ENCODE results near the gene ABCD4. TPM values are rescaled to one million over a fixed set of nuclear protein-coding genes. Genes with fewer than 3 reads are reported as not detected.
A peak's percentile ranks its signal among the peaks of the same experiment; 100 is the strongest.

Gene ABCD4
- 10 to 100 TPM; 66.0 to 80.6 (median 73.3) TPM for total RNA-seq

GRCh38 chr14:74302634-74303569 lies at the start of gene ABCD4:
Gene ABCD4 (minus strand): TSS chr14:74302934. CDS start chr14:74302912, 22 bp downstream.
- TF ChIP-seq EP300 (IDR thresholded peaks at IDR 0.05) (peak; percentile 60 to 77), POLR2A (IDR thresholded peaks at IDR 0.05) (peak in 1 of 2 donors; percentile 41), CTCF (IDR thresholded peaks at IDR 0.05) (peak in 3 of 5 experiments; percentile 40 to 68 (median 50))
- Histone ChIP-seq H3K9me3 (no peaks in the 10 kb centered on the region), H3K36me3 (peaks cover 0 to 14% (median 2%) of the 10 kb centered on the region in 3 donors), H3K4me3 (peak within 1 kb of the TSS; percentile 66 to 87 (median 84)), H3K27ac (peak within 1 kb of the TSS; percentile 71 to 92 (median 88)), H3K27me3 (no peaks in the 10 kb centered on the region), H3K4me1 (peaks cover 0 to 24% (median 4%) of the 10 kb centered on the region in 4 donors)
- DNase-seq (ENCODE audit: low spot score in 2 of 2): peak; percentile 89 to 94
- 12 to 14% methylated on average over 54 to 55 of the region's 61 CpGs for WGBS, 2 donors

GRCh38 chr14:74350928-74351323 lies 48.2 kb upstream of the ABCD4 start:
- 0 to 4% methylated on average over 1 of the region's 1 CpG for WGBS, 2 donors
- Histone ChIP-seq H3K36me3 (no peaks in the 10 kb centered on the region), H3K9me3 (no peaks in the 10 kb centered on the region), H3K27ac (no peak overlapping the region), H3K27me3 (peaks cover 0 to 23% of the 10 kb centered on the region in 2 donors), H3K4me3 (no peak overlapping the region), H3K4me1 (no peaks in the 10 kb centered on the region)
- no peak for DNase-seq (ENCODE audit: low spot score in 2 of 2)
- no peak for TF ChIP-seq EP300 (IDR thresholded peaks at IDR 0.05)
- TF ChIP-seq CTCF (IDR thresholded peaks at IDR 0.05): no peak

- TF ChIP-seq CTCF (IDR thresholded peaks at IDR 0.05) (no peak), POLR2A (IDR thresholded peaks at IDR 0.05) (no peak), EP300 (IDR thresholded peaks at IDR 0.05) (no peak)
- H3K27ac ChIP-seq: no peak overlapping the region
- H3K4me1 ChIP-seq: no peaks in the 10 kb centered on the region
- H3K9me3 ChIP-seq: no peaks in the 10 kb centered on the region
- H3K27me3 ChIP-seq: peaks cover 0 to 23% of the 10 kb centered on the region in 2 donors
- no peaks in the 10 kb centered on the region for H3K36me3 ChIP-seq
- H3K4me3 ChIP-seq: no peak overlapping the region
- no peak for DNase-seq (ENCODE audit: low spot score in 2 of 2)
- 42 to 43% methylated on average over 11 of the region's 11 CpGs for WGBS, 2 donors
Measured at GRCh38 chr14:74350211-74350927, 47.6 kb upstream of the ABCD4 start.

- Histone ChIP-seq H3K36me3 (no peaks in the 10 kb centered on the region), H3K4me3 (no peak overlapping the region), H3K27me3 (peaks cover 0 to 23% of the 10 kb centered on the region in 2 donors), H3K27ac (no peak overlapping the region), H3K9me3 (no peaks in the 10 kb centered on the region), H3K4me1 (no peaks in the 10 kb centered on the region)
- no peak for DNase-seq (ENCODE audit: low spot score in 2 of 2)
- WGBS, 2 donors: 36 to 43% methylated on average over 4 of the region's 4 CpGs
- TF ChIP-seq CTCF (IDR thresholded peaks at IDR 0.05) (no peak), EP300 (IDR thresholded peaks at IDR 0.05) (no peak), POLR2A (IDR thresholded peaks at IDR 0.05) (no peak)
Measured at GRCh38 chr14:74349757-74350156, 47.0 kb upstream of the ABCD4 start.
